CD8-positive, alpha-beta memory T cell (primary cell): ENCODE data around the gene AR. TPM values are rescaled to one million over a fixed set of nuclear protein-coding genes. Genes with fewer than 3 reads are reported as not detected.

ENCODE experiments used
- CTCF ChIA-PET: fragments of 350-600 bp; sonication (Branson Sonifier 250); formaldehyde crosslinking; loops from one replicate; lab custom pipeline; 2021; ENCODE audit warnings: antibody characterized with exemption; lab: Charles Lee
- POLR2A ChIA-PET: fragments of 350-600 bp; sonication (Branson Sonifier 250); formaldehyde crosslinking; loops from one replicate; lab custom pipeline; 2021; ENCODE audit warnings: antibody characterized with exemption; lab: Charles Lee
- DNase-seq, 5 donors: peaks; one replicate each; pipeline versions ENCODE4 v3.0.0 to v3.0.0-alpha.2; 2020 to 2022; ENCODE audit warnings: mixed read lengths in 1 of 5
- H3K27ac ChIP-seq: one replicate; pipeline ENCODE4 v1.7.0; 2013; ENCODE audit warnings: low read depth, mild to moderate bottlenecking, low read length, moderate library complexity
- H3K27me3 ChIP-seq: 2 replicates; pipeline ENCODE4 v1.7.0; 2013; ENCODE audit warnings: low read length, mild to moderate bottlenecking; ENCODE audit not compliant: insufficient read depth, poor library complexity, severe bottlenecking
- H3K36me3 ChIP-seq: 2 replicates; pipeline ENCODE4 v1.7.0; 2013; ENCODE audit warnings: mild to moderate bottlenecking, low read length, moderate library complexity; ENCODE audit not compliant: insufficient read depth
- H3K4me1 ChIP-seq: 2 replicates; pipeline ENCODE4 v1.7.0; 2013; ENCODE audit warnings: mild to moderate bottlenecking, low read length, moderate library complexity; ENCODE audit not compliant: insufficient read depth
- H3K4me3 ChIP-seq: 2 replicates; pipeline ENCODE4 v1.7.0; 2013; ENCODE audit warnings: mild to moderate bottlenecking, low read length
- H3K9me3 ChIP-seq: 2 replicates; pipeline ENCODE4 v1.7.0; 2013; ENCODE audit warnings: mild to moderate bottlenecking, low read length
- H3K27ac Mint-ChIP-seq, 8 donors: one replicate each; pipeline ENCODE4 v1.8.0; 2020 to 2021; ENCODE audit warnings: mixed read lengths in 8 of 8, mild to moderate bottlenecking in 6 of 8, inconsistent platforms in 3 of 8, moderate library complexity in 3 of 8
- H3K27me3 Mint-ChIP-seq, 2 donors: one replicate each; pipeline ENCODE4 v1.8.0; 2020 to 2021; ENCODE audit warnings: mixed read lengths in 2 of 2, mild to moderate bottlenecking in 1 of 2, moderate library complexity in 1 of 2
- H3K36me3 Mint-ChIP-seq, 3 donors: one replicate each; pipeline ENCODE4 v1.8.0; 2020 to 2021; ENCODE audit warnings: mixed read lengths in 3 of 3, inconsistent platforms in 1 of 3, mild to moderate bottlenecking in 1 of 3
- H3K4me1 Mint-ChIP-seq, 3 donors: one replicate each; pipeline ENCODE4 v1.8.0; 2020 to 2021; ENCODE audit warnings: mixed read lengths in 3 of 3, inconsistent platforms in 1 of 3, mild to moderate bottlenecking in 1 of 3
- H3K4me3 Mint-ChIP-seq, 7 donors: one replicate each; pipeline ENCODE4 v1.8.0; 2020 to 2021; ENCODE audit warnings: mixed read lengths in 7 of 7, mild to moderate bottlenecking in 6 of 7, moderate library complexity in 4 of 7, inconsistent platforms in 2 of 7
- H3K9me3 Mint-ChIP-seq, 5 donors: one replicate each; pipeline ENCODE4 v1.8.0; 2020 to 2022; ENCODE audit warnings: mixed read lengths in 5 of 5, mild to moderate bottlenecking in 3 of 5, moderate library complexity in 2 of 5, inconsistent platforms in 1 of 5
- polyA plus RNA-seq: library from polyadenylated mRNA; unstranded; fragments of 300-500 nt; fragmentation: Illumina TruSeq; gene quantifications from one replicate; pipeline ENCODE4 v1.2.3, GENCODE V29; 2021
- total RNA-seq, 2 experiments: library from RNA; stranded (reverse); gene quantifications; one replicate each; pipeline ENCODE4 v1.2.3, GENCODE V29; 2021

The AR gene
- total and polyA plus RNA-seq, 3 experiments from 2014 or later = not detected

DNA sequence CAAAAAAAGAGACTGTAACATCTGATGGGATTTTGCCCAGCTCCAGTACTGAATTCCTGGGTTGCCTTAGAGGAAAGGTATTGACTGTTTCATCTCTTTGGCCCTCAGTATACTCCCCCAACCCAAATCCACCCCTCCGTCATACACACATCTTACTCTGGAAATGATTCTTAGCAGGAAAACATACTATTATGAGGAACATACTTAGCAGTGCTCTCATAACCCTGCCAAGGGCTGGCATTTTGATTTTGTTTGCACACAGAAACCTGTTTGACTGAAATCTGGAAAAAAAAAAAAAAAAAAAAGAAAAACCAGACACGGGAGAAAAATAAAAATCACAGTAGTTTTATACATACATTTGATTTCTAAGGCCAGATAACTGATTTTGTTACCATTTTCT lies 19.4 kb upstream of the AR start:
- ChIA-PET CTCF (no interaction called here), POLR2A (no interaction called here)
- Mint-ChIP-seq H3K9me3 (no peaks in the 10 kb centered on the region), H3K4me1 (no peaks in the 10 kb centered on the region), H3K27me3 (peaks cover 0 to 4% of the 10 kb centered on the region in 2 donors), H3K36me3 (no peaks in the 10 kb centered on the region), H3K27ac (no peak overlapping the region), H3K4me3 (no peak overlapping the region)
- Histone ChIP-seq H3K27me3 (no peaks in the 10 kb centered on the region), H3K36me3 (no peaks in the 10 kb centered on the region), H3K4me3 (no peak overlapping the region), H3K4me1 (no peaks in the 10 kb centered on the region), H3K27ac (no peak overlapping the region), H3K9me3 (no peaks in the 10 kb centered on the region)
- no peak for DNase-seq

DNA sequence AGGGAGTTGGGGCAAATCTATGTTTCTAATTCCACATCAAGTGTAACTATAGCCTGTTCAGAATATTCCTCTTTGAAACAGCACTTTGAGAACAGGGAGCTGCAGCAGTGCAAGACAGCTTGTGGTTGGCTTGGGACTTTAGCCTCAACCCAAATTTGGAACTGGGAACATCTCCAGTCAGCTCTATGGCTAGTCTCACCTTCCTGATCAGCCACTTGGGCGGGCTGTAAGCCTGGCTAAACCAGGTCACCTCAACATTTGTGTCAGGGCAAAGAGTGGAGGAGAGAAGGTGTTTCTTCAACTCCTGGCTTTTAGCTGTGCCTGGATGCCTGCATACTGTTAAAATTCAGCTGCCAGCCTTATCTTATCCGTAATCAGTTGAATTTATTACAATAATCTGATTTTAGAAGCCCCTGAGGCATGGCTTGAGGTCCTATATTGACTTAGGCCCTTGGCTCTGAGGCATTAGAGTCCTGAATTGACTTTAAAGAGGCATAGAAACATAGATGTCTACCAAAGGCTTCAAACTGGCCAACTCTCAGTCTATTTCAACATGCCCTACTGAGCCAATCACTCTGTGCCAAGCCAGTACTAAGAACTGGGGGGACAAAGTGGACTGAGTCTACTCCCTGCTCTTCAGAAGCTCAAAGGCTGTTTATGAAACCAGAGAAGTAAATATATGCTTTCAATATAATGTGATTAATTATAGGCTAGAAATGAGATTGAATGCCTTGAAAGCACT lies 18.7 kb upstream of the AR start:
- no peaks in the 10 kb centered on the region for H3K4me1 ChIP-seq
- Mint-ChIP-seq H3K27ac (no peak overlapping the region), H3K27me3 (peaks cover 0 to 4% of the 10 kb centered on the region in 2 donors), H3K9me3 (no peaks in the 10 kb centered on the region), H3K4me1 (no peaks in the 10 kb centered on the region), H3K36me3 (no peaks in the 10 kb centered on the region), H3K4me3 (no peak overlapping the region)
- no peak overlapping the region for H3K4me3 ChIP-seq
- no peak overlapping the region for H3K27ac ChIP-seq
- ChIA-PET CTCF (no interaction called here), POLR2A (no interaction called here)
- H3K27me3 ChIP-seq = no peaks in the 10 kb centered on the region
- no peak for DNase-seq
- no peaks in the 10 kb centered on the region for H3K9me3 ChIP-seq
- H3K36me3 ChIP-seq = no peaks in the 10 kb centered on the region

- Mint-ChIP-seq H3K4me1 (no peaks in the 10 kb centered on the region), H3K36me3 (no peaks in the 10 kb centered on the region), H3K4me3 (no peak overlapping the region), H3K9me3 (peaks cover 0 to 2% (median 0%) of the 10 kb centered on the region in 5 donors), H3K27ac (no peak overlapping the region), H3K27me3 (peaks cover 0 to 4% of the 10 kb centered on the region in 2 donors)
- CTCF ChIA-PET = no interaction called here
- no peaks in the 10 kb centered on the region for H3K9me3 ChIP-seq
- H3K4me1 ChIP-seq = no peaks in the 10 kb centered on the region
- no peak overlapping the region for H3K27ac ChIP-seq
- no peaks in the 10 kb centered on the region for H3K27me3 ChIP-seq
- no peak overlapping the region for H3K4me3 ChIP-seq
- POLR2A ChIA-PET = no interaction called here
- H3K36me3 ChIP-seq = no peaks in the 10 kb centered on the region
- no peak for DNase-seq
These were observed 7.3 kb upstream of the AR start for GRCh38 chrX:67536564-67536963.

- ChIA-PET POLR2A (no interaction called here), CTCF (no interaction called here)
- H3K9me3 Mint-ChIP-seq = peaks cover 0 to 5% (median 0%) of the 10 kb centered on the region in 5 donors
These were observed 5.4 kb upstream of the AR start for GRCh38 chrX:67538383-67538782.

DNA sequence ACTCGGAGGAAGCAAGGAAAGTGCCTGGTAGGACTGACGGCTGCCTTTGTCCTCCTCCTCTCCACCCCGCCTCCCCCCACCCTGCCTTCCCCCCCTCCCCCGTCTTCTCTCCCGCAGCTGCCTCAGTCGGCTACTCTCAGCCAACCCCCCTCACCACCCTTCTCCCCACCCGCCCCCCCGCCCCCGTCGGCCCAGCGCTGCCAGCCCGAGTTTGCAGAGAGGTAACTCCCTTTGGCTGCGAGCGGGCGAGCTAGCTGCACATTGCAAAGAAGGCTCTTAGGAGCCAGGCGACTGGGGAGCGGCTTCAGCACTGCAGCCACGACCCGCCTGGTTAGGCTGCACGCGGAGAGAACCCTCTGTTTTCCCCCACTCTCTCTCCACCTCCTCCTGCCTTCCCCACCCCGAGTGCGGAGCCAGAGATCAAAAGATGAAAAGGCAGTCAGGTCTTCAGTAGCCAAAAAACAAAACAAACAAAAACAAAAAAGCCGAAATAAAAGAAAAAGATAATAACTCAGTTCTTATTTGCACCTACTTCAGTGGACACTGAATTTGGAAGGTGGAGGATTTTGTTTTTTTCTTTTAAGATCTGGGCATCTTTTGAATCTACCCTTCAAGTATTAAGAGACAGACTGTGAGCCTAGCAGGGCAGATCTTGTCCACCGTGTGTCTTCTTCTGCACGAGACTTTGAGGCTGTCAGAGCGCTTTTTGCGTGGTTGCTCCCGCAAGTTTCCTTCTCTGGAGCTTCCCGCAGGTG lies 637 bp downstream of the AR start:
- Histone ChIP-seq H3K4me1 (no peaks in the 10 kb centered on the region), H3K4me3 (no peak overlapping the region), H3K27ac (no peak overlapping the region), H3K36me3 (no peaks in the 10 kb centered on the region), H3K9me3 (no peaks in the 10 kb centered on the region), H3K27me3 (no peaks in the 10 kb centered on the region)
- DNase-seq = no peak
- ChIA-PET POLR2A (no interaction called here), CTCF (no interaction called here)
- no peaks in the 10 kb centered on the region for H3K36me3 Mint-ChIP-seq
- no peaks in the 10 kb centered on the region for H3K4me1 Mint-ChIP-seq
- peak overlapping the region in 3 of 7 donors; percentile 23 to 52 (median 29) for H3K4me3 Mint-ChIP-seq
- peaks cover 0 to 5% (median 0%) of the 10 kb centered on the region in 5 donors for H3K9me3 Mint-ChIP-seq
- H3K27ac Mint-ChIP-seq = peak overlapping the region in 1 of 8 donors; percentile 26
- peaks cover 19 to 27% of the 10 kb centered on the region in 2 donors for H3K27me3 Mint-ChIP-seq

More at GRCh38 chrX:67538383-67538782, 5.4 kb upstream of the AR start:
- no peak for DNase-seq
- Histone ChIP-seq H3K9me3 (no peaks in the 10 kb centered on the region), H3K27me3 (no peaks in the 10 kb centered on the region), H3K27ac (no peak overlapping the region), H3K4me3 (no peak overlapping the region), H3K36me3 (no peaks in the 10 kb centered on the region), H3K4me1 (no peaks in the 10 kb centered on the region)
- Mint-ChIP-seq H3K36me3 (no peaks in the 10 kb centered on the region), H3K4me3 (no peak overlapping the region), H3K4me1 (no peaks in the 10 kb centered on the region), H3K27me3 (peaks cover 0 to 6% of the 10 kb centered on the region in 2 donors), H3K27ac (no peak overlapping the region)

- Mint-ChIP-seq H3K9me3 (peaks cover 0 to 3% (median 0%) of the 10 kb centered on the region in 5 donors), H3K36me3 (no peaks in the 10 kb centered on the region), H3K27me3 (peaks cover 19 to 27% of the 10 kb centered on the region in 2 donors), H3K4me3 (peak overlapping the region in 3 of 7 donors; percentile 29 to 52 (median 33)), H3K4me1 (no peaks in the 10 kb centered on the region), H3K27ac (no peak overlapping the region)
- Histone ChIP-seq H3K27me3 (no peaks in the 10 kb centered on the region), H3K4me3 (no peak overlapping the region), H3K4me1 (no peaks in the 10 kb centered on the region), H3K9me3 (no peaks in the 10 kb centered on the region), H3K27ac (no peak overlapping the region), H3K36me3 (no peaks in the 10 kb centered on the region)
- ChIA-PET CTCF (no interaction called here), POLR2A (no interaction called here)
- DNase-seq = no peak
These were observed 1.4 kb downstream of the AR start for GRCh38 chrX:67545036-67545821.

DNA sequence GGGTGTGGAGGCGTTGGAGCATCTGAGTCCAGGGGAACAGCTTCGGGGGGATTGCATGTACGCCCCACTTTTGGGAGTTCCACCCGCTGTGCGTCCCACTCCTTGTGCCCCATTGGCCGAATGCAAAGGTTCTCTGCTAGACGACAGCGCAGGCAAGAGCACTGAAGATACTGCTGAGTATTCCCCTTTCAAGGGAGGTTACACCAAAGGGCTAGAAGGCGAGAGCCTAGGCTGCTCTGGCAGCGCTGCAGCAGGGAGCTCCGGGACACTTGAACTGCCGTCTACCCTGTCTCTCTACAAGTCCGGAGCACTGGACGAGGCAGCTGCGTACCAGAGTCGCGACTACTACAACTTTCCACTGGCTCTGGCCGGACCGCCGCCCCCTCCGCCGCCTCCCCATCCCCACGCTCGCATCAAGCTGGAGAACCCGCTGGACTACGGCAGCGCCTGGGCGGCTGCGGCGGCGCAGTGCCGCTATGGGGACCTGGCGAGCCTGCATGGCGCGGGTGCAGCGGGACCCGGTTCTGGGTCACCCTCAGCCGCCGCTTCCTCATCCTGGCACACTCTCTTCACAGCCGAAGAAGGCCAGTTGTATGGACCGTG lies 2.2 kb downstream of the AR start:
- Mint-ChIP-seq H3K27me3 (peaks cover 19 to 24% of the 10 kb centered on the region in 2 donors), H3K27ac (peak overlapping the region in 1 of 8 donors; percentile 41), H3K4me1 (no peaks in the 10 kb centered on the region), H3K9me3 (peaks cover 0 to 3% (median 0%) of the 10 kb centered on the region in 5 donors), H3K36me3 (no peaks in the 10 kb centered on the region), H3K4me3 (no peak overlapping the region)
- no peak for DNase-seq
- ChIA-PET POLR2A (no interaction called here), CTCF (no interaction called here)
- no peaks in the 10 kb centered on the region for H3K4me1 ChIP-seq
- no peaks in the 10 kb centered on the region for H3K36me3 ChIP-seq
- no peaks in the 10 kb centered on the region for H3K27me3 ChIP-seq
- H3K4me3 ChIP-seq = no peak overlapping the region
- H3K27ac ChIP-seq = no peak overlapping the region
- no peaks in the 10 kb centered on the region for H3K9me3 ChIP-seq
